ENCODE results near the gene MAP7D1.

MAP7D1 gene

GRCh38 chr1:36203554-36204346, 47.8 kb downstream of the MAP7D1 start:
- Mint-ChIP-seq H3K36me3 (ENCODE audit: low read depth) (no peaks in the 10 kb centered on the region), H3K9me3 (no peaks in the 10 kb centered on the region), H3K4me1 (peaks cover 20% of the 10 kb centered on the region), H3K27ac (peak overlapping the region; percentile 74 to 99 (median 96)), H3K27me3 (ENCODE audit: low read depth) (no peaks in the 10 kb centered on the region), H3K4me3 (peak overlapping the region in 2 of 3 experiments; percentile 51 to 53)
- TF ChIP-seq, protein P1, sequence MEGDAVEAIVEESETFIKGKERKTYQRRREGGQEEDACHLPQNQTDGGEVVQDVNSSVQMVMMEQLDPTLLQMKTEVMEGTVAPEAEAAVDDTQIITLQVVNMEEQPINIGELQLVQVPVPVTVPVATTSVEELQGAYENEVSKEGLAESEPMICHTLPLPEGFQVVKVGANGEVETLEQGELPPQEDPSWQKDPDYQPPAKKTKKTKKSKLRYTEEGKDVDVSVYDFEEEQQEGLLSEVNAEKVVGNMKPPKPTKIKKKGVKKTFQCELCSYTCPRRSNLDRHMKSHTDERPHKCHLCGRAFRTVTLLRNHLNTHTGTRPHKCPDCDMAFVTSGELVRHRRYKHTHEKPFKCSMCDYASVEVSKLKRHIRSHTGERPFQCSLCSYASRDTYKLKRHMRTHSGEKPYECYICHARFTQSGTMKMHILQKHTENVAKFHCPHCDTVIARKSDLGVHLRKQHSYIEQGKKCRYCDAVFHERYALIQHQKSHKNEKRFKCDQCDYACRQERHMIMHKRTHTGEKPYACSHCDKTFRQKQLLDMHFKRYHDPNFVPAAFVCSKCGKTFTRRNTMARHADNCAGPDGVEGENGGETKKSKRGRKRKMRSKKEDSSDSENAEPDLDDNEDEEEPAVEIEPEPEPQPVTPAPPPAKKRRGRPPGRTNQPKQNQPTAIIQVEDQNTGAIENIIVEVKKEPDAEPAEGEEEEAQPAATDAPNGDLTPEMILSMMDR (IDR thresholded peaks at IDR 0.05; ENCODE audit: unreplicated experiment in 3 of 3), result no peak

DNA sequence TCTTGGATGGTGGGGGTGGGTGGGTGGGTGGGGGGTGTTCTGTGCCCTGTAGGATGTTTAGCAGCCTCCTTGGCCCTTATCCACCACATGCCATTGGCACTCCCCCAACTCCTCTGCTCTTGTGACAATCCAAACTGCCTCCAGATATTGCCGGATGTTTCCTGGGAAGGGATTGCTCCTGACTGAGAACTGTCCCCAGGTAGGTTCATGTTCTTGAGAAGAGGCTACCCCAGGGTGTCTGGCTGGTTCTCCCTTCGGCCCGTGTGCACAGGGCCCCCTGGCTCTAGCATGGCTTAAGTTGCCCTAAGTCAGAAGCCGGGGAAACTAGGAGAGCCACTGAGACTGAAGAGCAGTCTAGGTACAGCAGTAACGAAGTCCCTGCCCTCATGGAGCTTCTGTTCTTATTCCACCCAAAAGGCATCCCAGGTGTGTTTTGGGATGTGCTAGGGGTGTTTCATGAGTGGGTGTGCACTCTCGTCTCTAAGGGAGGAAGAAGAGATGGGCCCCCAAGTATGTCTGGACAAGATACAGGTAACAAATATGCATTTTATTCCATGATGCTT, 48.5 kb downstream of the MAP7D1 start:
- H3K27ac Mint-ChIP-seq, result peak overlapping the region in 2 of 3 experiments; percentile 61 to 96
- H3K9me3 Mint-ChIP-seq, result no peaks in the 10 kb centered on the region
- peaks cover 20% of the 10 kb centered on the region for H3K4me1 Mint-ChIP-seq
- no peaks in the 10 kb centered on the region for H3K36me3 Mint-ChIP-seq (ENCODE audit: low read depth)
- TF ChIP-seq, protein P1 (IDR thresholded peaks at IDR 0.05; ENCODE audit: unreplicated experiment in 3 of 3), result no peak
- no peak overlapping the region for H3K4me3 Mint-ChIP-seq
- H3K27me3 Mint-ChIP-seq (ENCODE audit: low read depth), result no peaks in the 10 kb centered on the region

DNA sequence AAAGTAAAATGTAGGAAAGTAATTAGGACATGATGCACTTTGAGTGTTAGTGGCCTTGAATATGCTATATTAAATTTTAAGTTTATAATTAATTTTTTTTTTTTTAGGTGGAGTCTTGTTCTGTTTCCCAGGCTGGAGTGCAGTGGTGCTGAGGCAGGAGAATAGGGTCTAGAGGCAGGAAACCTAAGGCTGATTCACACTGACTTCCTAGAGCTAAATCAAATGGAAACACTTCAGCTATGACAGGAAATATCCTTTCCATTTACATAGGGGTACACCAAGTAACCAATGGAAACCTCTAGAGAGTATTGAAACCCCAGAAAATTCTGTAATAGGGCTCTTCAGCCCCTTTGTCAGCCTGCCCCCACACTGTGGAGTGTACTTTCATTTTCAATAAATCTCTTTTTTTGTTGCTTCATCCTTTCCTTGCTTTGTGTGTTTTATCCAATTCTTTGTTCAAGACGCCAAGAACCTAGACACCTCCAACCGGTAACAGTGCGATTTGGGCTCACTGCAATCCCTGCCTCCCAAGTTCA, 50.4 kb downstream of the MAP7D1 start:
- Mint-ChIP-seq H3K27ac (peak overlapping the region in 1 of 3 experiments; percentile 41), H3K36me3 (ENCODE audit: low read depth) (no peaks in the 10 kb centered on the region), H3K4me3 (no peak overlapping the region), H3K27me3 (ENCODE audit: low read depth) (peaks cover 3% of the 10 kb centered on the region), H3K4me1 (peaks cover 14% of the 10 kb centered on the region), H3K9me3 (no peaks in the 10 kb centered on the region)
- TF ChIP-seq, protein P1 (IDR thresholded peaks at IDR 0.05; ENCODE audit: unreplicated experiment in 3 of 3), result no peak

GRCh38 chr1:36207339-36207738, 51.4 kb downstream of the MAP7D1 start:
- Mint-ChIP-seq H3K4me1 (peaks cover 14% of the 10 kb centered on the region), H3K27me3 (ENCODE audit: low read depth) (peaks cover 3% of the 10 kb centered on the region), H3K9me3 (no peaks in the 10 kb centered on the region), H3K4me3 (no peak overlapping the region), H3K36me3 (ENCODE audit: low read depth) (no peaks in the 10 kb centered on the region), H3K27ac (peak overlapping the region in 1 of 3 experiments; percentile 41)
- TF ChIP-seq, protein P1 (IDR thresholded peaks at IDR 0.05; ENCODE audit: unreplicated experiment in 3 of 3), result no peak

GRCh38 chr1:36208978-36209703, 53.2 kb downstream of the MAP7D1 start:
- H3K27me3 Mint-ChIP-seq (ENCODE audit: low read depth), result peaks cover 3% of the 10 kb centered on the region
- H3K27ac Mint-ChIP-seq, result no peak overlapping the region
- TF ChIP-seq, protein P1 (IDR thresholded peaks at IDR 0.05; ENCODE audit: unreplicated experiment in 3 of 3), result no peak
- H3K36me3 Mint-ChIP-seq (ENCODE audit: low read depth), result no peaks in the 10 kb centered on the region
- peaks cover 5% of the 10 kb centered on the region for H3K4me1 Mint-ChIP-seq
- H3K4me3 Mint-ChIP-seq, result no peak overlapping the region
- H3K9me3 Mint-ChIP-seq, result no peaks in the 10 kb centered on the region
